Activated effector memory CD4-positive, alpha-beta T cell treated with Interleukin-2 at 50 U/mL for 16 hours (primary cell): ENCODE results near the gene MICA.
"Not testable (repeated sequence)": the region's sequence is repeated elsewhere in the genome, so short reads cannot be mapped to it uniquely, and the experiment has no call there.

Experiments used
- DNase-seq: peaks from one replicate; pipeline ENCODE4 v3.0.0-alpha.2; 2020

MICA gene

DNA sequence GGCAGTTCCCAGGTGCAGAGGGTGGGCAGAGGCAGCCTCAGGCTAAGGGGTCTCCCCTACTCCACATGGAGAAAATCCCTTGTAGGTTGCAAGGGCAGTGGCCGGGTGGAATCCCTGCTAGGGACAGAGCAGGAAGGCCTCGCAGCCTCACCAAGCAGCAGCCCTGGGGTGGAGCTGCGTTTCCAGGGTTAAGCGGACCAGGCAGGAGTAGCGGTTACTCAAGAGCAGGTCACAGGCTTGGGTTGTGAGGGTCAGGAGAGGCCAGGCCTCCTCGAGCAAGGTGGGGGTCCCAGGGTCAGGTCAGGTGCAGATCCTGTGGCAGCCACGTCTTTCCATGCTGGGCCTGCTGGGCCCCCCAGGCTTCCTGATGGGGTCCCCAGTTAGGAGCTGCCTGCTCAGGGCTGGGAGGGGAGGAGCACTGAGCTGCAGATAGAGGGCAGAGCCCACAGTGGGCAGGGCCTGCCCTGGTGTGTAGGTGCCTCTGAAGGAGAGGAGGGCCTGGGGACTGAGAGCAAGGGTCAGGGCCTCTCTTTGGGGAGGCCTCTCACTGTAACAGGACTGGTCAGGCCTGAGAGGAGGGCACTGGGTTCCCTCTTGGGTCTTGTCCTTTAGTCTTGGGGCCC lies 10.9 kb downstream of the MICA start:
- not testable (repeated sequence) for DNase-seq

DNA sequence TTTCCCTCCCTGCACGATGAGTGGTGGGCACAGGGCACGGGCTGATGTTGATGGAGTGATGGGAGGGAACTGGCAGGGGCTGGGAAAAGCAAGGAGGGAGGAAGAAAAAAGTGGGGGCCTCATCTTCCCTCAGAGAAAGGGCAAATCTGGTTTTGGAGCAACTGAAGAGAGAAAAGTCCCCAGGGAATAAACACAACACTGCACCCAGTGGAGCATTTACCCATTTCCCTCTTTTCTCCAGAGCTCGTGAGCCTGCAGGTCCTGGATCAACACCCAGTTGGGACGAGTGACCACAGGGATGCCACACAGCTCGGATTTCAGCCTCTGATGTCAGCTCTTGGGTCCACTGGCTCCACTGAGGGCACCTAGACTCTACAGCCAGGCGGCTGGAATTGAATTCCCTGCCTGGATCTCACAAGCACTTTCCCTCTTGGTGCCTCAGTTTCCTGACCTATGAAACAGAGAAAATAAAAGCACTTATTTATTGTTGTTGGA lies 11.4 kb downstream of the MICA start:
- DNase-seq = no peak

DNA sequence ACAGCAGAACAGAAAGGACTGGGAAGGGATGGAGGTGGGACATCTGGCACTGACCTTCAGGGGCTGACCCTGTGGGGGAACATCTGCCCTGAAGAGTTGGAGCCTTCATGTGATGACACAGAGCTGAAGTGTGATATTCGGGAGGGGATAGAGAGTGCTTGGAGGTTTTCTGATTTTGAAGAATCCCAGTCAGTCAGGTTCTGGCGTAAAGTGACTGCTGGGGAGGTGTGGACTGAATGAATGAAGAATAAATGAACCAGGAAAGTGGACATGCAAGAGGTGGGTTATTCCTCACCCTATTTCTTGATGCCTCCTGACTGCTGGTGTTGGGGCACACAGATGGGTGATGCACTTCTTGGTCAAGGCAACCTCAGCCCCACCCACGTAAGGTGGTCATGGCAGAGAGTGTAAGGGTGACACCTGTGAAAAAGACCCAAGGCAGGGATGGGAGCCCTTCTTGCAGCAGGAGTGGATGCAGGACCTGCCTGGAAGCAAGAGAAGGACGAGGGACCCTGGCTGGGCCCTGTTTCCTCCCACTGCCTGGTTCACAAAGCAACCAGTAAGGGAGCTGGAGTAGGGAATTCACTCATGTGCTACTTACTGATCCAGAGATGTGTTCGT lies 13.1 kb downstream of the MICA start:
- no peak for DNase-seq

DNA sequence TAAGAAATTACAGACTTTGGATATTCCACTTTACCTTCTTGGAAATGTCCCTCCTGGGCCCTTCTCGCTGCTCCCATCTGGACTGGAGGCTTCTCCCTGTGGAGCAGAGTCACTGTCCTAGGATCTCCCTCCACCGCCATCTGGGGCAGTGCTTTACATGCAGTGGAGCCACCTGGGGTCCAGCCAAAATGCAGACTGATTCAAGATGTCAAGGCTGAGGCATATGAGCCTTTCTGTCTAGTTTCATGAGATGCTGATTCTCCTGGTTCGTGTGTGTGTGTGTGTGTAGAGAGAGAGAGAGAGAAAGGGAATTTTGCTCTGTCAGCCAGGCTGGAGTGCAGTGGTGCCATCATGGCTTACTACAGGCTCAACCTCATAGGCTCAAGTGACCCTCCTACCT lies 14.9 kb downstream of the MICA start:
- no peak for DNase-seq

DNA sequence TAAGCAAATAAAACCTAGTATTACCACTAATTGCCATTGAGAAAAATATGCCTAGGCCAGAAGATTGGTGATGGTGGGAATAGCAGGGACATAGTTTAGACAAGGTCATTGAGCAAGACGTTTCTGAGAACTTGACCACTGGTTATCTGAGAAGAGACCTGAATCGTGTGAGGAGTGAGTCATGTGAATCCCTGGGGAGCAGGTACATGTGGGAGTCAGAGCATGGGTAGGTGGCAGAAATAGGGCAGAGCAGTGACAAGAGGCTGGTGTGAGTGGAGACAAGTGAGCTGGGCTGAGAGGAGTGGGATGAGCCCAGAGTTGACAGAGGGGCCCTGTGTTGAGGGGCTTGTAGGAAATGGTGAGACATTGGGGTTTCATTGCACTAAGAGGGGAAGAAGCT lies 16.4 kb downstream of the MICA start:
- no peak for DNase-seq

DNA sequence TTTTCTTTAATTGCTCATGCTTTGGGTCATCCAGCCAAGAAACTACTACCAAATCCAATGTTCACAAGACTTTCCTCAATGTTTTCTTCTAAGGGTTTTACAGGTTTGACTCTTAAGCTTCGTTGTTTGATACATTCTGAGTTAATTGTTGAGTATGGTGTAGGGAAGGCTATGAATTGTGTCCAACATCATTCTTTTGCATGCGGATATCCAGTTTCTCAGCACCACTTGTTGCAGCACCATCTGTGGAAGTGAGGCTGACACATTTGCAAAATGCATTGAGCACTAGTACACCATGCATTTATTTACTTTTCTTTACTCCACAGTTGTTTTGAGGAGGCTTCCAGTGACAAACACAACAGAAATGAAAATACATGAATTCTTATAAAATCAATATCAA lies 17.2 kb downstream of the MICA start:
- no peak for DNase-seq

DNA sequence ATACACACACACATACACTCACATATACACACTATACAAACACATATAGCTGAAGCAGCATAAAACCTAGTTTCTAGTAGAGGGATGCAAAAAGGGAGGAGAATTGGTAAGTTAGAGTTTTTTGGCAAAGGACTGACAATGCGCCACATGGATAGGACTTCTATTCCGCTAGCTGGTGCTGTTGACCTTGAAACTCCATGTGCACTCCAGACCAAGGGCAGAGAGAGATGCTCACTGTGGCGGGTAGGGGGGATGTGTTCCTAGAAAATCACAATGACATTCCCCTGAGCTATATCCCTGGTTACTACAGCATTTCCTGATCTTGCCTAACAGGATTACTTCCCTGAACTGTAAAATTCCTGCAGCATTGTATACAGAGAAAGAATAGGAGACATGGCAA lies 19.2 kb downstream of the MICA start:
- no peak for DNase-seq

DNA sequence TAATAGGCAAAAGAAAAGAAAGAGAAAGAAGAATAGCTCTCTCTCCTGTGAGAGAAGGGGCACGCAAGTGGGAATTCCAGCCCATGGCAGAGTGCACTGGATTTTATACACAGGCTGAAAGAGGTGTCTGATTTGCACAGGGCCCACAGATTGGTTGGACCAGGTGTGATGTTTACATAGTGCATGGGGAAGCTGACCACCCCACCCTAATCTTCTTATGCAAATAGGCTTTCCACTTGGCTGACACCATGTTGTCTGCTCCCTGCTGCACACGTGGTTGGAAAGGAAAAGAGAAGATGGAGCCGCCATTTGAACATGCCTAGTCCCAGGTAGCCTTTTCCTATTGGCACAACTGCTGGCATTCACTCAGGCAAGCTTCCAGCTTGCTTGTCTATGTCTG lies 20.2 kb downstream of the MICA start:
- no peak for DNase-seq

DNA sequence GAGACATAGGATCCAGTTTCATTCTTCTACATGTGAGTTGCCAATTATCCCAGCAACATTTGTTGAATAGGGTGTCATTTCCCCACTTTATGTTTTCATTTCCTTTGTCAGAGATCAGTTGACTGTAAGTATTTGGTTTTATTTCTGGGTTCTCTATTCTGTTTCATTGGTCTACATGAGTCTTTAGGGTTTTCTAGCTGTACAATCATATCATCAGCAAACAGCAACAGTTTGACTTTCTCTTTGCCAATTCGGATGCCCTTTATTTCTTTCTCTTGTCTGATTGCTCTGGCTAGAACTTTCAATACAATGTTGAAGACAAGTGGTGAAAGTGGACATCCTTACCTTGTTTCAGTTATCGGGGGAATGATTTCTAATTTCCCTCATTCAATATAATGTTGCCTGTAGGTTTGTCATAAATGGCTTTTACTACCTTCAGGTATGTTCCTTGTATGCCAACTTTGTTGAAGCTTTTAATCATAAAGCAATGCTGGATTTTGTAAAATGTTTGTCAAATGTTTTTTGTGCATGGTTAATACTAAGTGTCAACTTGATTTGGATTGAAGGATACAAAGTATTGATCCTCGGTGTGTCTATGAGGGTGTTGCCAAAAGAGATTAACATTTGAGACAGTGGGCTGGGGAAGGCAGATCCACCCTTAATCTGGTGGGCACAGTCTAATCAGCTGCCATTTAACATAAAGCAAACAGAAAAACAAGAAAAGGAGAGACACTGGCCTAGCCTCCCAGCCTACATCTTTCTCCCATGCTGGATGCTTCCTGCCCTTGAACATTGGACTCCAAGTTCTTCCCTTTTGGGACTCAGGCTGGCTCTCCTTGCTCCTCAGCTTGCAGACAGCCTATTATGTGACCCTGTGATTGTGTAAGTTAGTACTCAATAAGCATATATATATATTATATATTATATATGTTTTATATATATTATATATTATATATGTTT lies 23.3 kb downstream of the MICA start:
- DNase-seq = no peak

DNA sequence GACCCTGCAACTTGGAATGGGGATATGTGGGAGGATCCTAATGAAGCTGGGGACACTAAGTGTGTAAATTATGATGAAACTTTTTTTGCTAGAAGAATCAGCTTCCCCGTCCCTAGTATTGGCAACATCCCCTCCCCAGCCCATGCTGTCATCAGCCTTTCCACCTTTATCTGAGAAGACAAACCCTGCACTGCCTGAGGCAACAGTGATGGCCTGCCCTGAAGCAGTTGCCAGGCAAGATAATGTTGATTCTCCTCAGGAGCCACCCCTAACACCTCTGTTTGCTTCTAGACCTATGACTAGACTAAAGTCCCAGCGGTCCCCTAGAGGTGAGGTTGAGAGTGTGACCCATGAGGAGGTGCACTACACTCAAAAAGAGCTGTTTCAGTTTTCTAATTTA lies 27.1 kb downstream of the MICA start:
- DNase-seq = no peak

DNA sequence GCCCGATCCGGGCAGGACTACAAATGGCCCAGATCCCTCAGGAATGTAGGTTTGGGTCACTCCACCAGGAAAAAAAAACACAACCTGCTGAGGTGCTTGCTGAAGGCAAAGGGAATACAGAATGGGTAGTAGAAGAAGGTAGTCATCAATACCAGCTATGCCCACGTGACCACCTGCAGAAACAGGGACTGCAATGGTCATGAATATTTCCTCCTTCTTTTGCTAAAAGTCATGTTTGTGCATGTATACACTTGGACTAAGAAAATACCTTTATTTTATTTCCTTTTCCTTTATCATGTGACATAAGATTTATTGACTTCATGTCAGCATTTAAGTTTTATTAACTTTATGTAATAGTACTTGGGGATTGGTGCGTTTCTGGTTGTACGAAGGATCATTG lies 31.7 kb downstream of the MICA start:
- DNase-seq = not testable (repeated sequence)

DNA sequence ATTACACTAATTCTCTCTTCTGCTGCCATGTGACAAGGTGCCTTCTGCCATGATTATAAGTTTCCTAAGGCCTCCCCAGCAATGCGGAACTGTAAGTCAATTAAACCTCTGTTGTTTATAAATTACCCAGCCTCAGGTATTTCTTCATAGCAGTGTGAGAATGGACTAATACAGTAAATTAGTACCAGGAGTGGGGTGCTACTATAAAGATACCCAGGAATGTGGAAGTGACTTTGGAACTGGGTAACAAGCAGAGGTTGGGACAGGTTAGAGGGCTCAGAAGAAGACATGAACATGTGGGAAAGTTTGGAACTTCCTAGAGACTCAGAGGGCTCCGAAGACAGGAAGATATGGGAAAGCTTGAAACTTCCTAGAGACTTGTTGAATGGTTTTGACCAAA lies 34.8 kb downstream of the MICA start:
- no peak for DNase-seq

DNA sequence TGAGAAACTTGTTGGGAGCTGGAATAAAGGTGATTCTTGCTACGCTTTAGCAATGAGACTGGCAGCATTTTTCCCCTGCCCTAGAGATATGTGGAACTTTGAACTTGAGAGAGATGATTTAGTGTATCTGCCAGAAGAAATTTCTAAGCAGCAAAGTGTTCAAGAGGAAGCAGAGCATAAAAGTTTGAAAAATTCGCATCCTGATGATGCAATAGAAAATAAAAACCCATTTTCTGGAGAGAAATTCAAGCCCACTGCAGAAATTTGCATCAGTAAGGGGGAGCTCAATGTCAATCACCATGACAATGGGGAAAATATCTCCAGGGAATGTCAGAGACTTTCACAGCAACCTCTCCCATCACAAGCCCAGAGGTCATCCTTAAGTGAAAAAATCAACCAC lies 35.3 kb downstream of the MICA start:
- no peak for DNase-seq

DNA sequence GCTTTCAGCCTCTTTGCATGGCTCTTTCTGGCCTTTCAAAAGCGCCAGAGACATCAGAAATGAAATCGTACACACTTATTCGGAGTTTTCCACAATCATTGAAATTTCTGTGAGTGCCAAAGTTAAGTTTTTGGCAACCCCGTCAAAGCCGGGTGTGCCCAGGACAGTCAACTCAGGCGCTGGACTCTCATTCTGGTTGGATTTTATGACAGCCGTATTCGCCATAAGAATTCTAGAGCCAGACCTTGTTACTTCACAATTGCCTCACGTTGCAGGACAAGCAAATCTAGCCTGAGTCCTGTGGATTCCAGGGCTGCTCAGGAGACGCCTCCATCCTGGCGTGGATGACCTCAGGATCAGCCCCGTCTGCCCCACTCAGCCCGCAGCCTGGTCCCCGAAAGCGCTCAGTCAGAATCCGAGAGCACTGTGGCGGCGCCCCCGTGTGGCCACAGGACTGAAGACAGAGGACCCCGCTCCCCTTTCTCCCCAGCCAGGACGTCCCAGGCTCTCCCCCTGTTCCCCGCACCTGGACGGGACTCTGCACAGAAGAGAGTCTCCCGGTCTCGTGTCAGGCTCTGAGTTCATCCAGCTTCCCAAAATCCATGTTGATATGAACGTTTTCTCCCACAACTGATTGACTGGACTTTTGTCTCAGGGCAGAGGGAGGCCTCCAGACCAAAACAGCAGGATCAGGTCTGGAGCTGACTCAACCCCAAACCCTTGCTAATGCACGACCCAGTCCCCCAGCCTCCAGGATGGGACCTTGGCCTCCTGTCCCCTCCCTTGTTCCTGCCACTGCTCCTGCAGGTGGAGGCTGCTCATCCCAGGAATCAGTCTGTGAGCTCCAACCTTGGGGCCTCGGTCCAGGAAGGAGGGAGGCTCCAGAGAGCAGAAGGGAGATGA lies 38.2 kb downstream of the MICA start:
- DNase-seq = no peak

DNA sequence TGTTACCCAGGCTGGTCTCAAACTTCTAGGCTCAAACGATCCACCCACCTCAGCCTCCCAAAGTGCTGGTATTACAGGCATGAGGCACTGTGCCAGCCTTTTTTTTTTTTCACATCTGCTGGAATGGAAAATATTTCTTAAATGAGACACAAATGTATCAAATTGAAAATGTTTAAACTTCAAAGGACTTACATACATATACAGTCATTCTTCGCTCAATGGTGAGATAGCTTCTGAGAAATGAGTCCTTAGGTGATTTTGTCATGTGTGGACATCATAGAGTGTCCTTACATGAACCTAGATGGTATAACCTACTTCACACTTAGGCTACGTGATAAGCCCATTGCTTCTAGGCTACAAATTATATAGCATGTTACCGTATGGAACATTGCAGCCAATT lies 43.1 kb downstream of the MICA start:
- DNase-seq = no peak

DNA sequence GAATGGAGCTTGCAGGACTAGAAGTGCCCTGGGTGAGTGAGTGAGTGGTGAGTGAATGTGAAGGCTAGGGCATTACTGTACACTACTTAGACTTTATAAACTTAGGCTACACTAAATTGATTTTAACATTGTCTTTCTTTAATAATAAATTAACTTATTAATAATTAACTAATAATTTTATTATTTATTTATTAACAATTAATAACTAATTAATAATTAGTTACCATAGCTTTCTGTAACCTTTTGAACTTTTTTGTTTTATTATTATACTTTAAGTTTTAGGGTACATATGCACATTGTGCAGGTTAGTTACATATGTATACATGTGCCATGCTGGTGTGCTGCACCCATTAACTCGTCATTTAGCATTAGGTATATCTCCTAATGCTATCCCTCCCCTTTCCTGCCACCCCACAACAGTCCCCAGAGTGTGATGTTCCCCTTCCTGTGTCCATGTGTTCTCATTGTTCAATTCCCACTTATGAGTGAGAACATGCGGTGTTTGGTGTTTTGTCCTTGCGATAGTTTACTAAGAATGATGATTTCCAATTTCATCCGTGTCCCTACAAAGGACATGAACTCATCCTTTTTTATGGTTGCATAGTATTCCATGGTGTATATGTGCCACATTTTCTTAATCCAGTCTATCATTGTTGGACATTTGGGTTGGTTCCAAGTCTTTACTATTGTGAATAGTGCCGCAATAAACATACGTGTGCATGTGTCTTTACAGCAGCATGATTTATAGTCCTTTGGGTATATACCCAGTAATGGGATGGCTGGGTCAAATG lies 43.8 kb downstream of the MICA start:
- not testable (repeated sequence) for DNase-seq

DNA sequence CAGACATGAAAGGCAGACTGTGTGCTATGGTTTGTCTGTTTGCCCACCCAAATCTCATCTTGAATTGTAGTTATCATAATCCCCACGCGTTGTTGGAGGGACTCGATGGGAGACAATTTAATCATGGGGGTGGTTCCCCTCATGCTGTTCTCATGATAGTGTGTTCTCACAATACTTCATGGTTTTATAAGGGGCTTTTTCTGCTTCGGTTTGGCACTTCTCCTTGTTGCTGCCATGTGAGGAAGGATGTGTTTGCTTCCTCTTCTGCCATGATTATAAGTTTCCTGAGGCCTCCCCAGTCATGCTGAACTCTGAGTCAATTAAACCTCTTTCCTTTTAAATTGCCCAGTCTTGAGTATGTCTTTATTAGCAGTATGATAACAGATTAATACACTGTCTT lies 47.4 kb downstream of the MICA start:
- DNase-seq = no peak

DNA sequence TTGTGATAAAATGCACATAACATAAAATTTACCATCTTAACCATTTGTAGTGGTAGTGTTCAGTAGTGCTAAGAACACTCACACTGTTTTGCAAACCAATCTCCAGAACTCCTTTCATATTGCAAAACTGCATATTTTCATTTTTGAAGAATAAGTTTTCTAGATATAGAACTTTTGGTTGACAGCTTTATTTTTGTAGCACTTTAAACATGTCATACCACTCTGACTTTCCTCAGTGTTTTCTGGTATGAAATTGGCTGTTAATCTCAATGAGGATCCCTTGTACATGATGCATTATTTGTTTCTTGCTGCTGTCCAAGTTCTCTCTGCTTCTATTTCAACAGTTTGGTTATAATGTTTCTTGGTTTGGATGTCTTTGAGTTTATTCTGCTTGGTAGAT lies 49.5 kb downstream of the MICA start:
- DNase-seq = no peak

DNA sequence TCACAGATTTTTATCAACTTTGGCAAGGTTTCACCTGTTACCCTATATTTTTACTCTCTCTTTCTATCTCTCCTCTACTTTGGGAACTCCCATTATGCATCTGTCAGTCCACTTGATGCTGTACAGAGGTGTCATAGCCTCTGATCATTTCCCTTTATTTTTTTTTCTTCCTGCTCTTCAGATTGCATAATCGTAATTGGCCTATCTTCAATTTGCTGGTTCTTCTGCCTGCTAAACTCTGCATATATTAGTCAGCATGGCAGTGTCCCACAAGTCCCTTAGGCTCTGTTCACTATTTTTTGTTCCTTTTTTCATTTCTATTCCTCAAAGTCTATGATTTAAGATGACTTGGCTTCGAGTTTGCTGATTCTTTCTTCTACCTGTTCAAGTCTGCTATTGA lies 49.9 kb downstream of the MICA start:
- DNase-seq = no peak

DNA sequence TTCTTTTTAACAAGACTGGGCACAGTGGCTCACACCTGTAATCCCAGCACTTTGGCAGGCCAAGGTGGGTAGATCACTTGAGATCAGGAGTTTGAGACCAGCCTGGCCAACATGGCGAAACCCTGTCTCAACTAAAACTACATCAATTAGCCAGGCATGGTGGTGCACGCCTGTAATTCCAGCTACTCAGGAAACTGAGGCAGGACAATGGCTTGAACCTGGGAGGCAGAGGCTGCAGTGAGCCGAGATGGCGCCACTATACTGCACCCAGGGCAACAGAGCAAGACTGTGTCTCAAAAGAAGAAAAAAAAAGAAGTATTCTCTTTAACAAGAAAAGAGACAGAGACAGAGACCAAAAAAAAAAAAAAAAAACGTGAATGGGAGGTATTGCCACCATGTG lies 56.5 kb downstream of the MICA start:
- not testable (repeated sequence) for DNase-seq

DNA sequence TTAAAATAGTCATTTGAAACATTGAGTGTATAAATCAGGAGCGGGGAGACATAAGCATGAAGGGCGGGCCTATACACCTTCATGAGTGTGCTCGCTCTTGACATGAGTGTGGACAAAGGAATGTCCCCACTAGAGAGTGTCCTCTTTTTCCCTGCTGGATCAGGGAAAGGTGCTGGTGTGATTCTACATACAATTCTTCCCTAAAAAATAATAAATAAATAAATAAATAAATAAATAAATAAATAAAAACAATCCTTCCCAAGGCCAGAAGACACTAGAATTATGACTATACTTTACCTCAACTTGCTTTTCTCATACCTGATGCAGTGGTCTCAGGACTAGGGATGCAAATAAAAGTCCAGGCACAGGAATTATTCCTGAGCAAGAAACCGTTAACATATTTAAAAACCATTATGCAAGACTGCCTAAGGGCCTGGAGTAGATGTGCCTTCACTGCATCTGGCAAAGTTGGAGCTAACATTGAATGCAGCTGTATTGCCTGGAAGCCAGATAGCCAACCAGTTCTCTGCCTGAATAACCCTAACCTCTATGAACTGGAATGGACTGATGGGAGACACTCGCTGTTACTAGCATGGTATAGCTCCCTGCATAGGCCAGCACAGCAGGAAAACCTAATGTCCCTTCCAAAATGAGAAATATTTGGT lies 57.1 kb downstream of the MICA start:
- no peak for DNase-seq
